NCI-H774 (cell line): ENCODE data around the gene IPPK.

ENCODE experiments used
- DNase-seq: peaks from one replicate; lab custom pipeline; 2025; lab: John Stamatoyannopoulos, UW

IPPK gene

GRCh38 chr9:92686954-92687353, 17.0 kb upstream of the IPPK start:
- DNase-seq = no peak

DNA sequence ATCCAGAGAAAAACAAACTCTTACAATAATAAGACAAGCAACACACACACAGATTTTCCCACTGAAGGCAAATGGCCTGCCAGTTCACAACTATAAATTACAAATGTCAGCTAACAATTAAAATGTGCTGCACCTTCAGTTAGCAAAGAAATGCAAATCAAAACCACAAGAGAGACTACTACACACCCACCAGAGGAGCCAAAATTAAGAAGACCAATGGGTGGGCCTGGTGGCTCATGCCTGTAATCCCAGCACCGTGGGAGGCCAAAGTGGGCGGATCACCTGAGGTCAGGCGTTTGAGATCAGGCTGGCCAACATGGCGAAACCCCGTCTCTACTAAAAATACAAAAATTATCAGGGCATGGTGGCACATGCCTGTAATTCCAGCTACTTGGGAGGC, 15.1 kb upstream of the IPPK start:
- DNase-seq = no peak

GRCh38 chr9:92682269-92682668, 12.3 kb upstream of the IPPK start:
- no peak for DNase-seq

DNA sequence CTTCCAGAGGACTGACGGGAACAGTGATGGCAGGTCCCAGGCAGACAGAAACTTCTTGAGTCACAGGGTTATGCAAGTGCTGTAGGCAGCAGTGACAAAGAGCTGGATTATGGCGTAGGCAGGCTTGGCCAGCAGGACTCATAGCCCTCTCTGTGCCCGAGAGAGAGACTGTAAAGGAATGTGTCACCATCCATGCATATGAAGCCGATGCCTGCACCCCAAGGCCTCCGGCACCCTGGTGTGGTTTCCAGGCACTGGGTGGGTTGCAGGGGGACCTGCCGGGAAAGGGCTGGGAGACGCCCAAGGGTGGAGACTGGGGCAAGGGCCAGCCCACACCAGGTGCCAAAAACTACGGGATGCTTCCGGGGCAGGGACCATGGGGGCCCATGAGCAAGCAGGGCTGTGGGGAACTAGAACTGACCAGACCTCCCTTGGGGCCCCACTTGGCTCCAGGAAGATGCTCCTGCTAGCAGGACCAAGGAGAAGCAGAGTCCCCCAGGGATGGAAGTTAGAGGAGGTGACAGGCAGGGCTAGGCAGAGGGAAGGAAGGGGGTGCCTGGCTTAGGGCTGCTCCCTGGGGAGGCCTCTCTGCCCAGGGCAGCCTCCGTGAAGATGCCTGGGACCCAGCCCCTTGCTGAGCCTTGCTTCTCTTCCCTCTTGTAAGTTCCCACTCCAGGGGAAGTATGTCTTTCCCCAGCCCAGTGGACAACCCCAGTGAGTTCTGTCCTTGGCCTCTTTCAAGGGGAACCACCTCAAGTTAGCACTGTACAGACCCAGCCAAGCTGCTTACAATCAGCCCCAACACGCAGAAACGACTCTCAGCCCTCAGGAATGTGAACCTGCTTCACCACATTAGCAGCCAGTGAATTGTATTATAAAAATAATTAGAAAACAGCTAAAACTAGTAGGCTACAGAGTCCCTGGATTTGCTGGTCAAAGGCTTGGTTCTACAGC, 10.5 kb upstream of the IPPK start:
- no peak for DNase-seq

DNA sequence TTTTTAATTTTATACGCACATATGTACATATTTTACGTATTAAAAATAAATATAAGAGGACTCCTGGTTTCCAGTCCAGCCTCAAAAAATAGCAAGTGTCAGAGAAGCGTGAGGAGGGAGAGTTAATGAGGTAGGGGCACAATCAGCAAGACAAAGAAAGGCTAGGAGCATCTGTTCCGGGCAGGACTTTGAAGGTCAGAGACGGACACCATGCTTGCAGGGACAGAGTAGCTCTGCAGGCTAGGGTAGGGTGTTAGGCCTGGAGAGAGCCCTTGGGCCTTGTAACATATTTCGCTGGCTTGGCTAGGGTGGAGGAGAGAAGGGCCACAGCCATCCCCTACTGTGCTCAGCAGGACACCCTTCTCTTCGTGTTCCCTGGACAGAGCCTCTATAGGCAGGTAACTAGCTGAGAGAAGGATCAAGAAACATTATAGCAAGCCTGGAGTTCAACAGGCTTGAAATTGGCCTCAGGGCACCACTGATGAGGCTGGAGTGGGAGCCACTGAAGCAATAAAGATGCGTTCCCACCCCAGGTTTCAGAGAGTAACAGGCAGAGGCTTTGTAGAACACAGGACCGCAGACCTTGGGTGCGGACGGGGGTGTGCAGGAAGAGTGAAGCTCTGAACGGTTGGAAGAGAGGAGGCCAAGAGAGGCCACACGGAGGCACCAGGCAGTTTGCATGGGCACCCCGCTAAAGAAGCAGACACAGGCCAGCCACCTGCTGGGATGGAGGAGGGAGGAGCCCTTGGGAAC, 9.7 kb upstream of the IPPK start:
- DNase-seq = no peak

DNA sequence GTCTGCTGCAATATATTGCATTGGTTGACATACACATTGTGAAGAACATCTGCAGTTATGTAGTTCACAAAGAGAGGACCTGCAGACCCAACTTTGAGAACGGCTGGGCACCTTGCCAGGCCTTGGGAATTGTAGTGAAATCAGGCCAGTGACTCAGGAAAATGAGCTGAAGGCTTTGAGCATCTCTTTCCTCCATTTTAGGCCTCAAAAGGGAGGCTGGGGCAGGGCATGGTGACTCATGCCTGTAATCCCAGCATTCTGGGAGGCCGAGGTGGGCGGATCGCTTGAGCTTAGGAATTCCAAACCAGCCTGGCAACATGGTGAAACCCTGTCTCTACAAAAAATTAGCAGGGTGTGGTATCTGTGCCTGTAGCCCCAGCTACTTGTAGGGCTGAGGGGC, 1.4 kb upstream of the IPPK start:
- no peak for DNase-seq

DNA sequence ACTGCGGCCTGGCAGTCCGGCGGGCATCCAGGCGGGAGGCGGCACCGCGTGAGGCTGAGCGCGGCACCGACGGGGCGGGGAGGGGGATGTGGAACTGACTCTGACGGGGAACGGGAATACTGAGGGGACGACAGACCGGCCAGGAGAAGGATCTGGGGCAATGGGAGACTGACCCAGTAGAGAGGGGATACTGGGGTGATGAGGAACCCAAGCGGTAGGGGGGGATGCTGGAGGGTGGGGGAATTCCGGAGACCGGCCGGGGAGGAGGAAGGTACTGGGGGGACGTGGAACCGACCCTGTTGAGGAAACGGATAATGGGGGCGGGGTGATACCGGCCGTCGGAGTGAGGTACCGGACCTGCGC, 423 bp downstream of the IPPK start:
- no peak for DNase-seq

GRCh38 chr9:92668746-92669526, 995 bp downstream of the IPPK start:
- DNase-seq = no peak

DNA sequence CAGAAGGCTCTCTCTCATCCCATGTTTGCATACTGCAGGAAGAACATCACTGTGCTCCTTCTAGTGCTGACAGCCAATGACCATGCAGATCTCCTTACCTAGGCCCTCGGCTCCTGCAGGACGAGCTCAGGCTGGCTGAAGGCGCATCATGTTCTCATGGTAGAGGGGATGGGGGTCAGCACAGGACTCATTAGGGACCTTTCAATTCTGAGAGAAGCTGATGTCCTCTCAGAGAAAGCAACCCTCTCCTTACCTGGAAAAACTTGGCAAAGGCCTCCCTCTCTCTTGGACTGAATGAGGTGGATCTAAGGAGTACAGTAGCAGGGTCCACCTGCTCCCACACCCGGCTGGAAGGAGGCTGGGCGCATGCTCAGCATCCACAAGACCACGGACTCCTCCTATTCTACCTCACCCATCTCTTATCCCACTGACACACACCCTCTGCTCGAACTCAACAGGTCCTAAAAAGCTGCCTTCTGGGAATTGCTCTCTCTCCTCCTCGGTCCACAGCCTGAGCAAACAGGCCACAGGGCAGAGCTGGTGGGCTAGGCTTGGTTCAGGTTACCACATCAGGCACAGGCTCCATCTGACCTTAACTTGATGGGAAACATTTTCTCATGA, 2.9 kb downstream of the IPPK start:
- no peak for DNase-seq

DNA sequence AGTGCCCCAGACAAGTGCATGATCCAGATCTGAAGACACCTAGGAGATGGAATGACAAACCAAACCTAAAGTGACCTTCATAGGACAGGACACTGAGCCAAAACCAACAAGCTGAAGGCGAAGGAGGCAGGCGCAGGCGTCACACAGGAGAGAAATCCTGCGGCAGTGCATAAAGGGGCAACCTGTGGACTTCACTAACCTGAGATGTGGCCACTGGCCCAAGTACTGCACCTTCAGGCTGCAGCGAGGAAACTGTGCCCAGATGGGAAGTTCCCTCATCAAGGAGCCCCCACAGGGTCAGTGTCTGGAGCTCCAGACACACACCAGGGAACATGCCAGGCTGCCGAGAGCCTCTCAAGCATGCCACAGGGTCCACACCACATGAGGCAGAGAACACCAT, 3.7 kb downstream of the IPPK start:
- no peak for DNase-seq

GRCh38 chr9:92665836-92666235, 4.1 kb downstream of the IPPK start:
- no peak for DNase-seq

DNA sequence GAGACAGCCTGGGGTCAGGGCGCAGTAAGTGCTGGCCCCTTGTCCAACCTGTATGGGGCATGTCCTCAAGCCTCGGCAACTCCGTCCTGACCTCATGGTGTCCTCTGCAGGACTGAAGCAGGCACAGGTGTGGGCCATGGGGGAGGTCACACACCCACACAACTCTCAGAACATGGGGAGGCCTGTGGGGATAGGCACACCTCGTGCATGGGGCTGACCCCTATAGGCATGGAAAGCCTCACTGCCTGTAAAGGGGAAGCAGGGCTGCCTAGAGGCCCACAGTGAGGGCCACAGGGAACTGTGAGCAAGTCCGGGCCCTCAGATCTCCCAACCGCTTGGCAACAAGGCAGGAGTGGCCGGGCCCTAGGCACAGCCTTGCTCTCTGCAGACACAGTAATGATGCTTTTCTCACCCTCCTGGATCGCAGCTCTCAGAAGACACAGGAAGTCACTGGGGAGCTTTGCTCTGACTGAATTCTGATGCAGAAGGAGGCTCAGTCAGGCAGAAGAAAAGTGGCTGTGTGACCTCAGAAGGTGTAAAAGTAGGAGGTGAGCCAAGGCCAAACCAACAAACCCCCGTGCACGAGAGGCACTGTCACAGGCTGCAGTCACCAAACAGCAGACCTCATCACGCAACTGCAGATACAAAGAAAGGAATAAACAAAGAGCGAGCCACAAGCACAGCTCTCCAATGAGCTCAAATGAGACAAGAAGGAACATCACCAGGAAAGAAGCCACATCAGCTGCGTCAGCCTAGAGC, 5.4 kb downstream of the IPPK start:
- DNase-seq = no peak

DNA sequence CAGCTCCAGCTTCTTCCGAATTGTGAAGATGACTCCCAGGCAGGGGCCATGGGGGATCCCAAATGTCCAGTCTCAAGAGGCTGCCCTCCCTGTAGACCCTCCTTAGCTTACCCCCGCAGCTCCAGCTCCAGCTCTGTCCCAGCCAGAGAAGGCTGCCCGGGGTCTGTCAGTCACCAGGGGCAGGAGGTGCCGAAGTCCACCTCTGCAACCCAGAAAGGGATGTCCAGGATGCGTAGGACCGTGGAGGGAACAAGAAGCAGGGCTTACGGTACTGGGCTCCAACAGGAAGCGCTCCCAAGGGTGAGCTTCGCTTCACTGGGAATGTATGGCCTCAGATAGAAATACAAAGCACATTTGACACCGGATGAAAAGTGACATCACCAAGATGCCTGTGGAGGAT, 6.0 kb downstream of the IPPK start:
- no peak for DNase-seq

DNA sequence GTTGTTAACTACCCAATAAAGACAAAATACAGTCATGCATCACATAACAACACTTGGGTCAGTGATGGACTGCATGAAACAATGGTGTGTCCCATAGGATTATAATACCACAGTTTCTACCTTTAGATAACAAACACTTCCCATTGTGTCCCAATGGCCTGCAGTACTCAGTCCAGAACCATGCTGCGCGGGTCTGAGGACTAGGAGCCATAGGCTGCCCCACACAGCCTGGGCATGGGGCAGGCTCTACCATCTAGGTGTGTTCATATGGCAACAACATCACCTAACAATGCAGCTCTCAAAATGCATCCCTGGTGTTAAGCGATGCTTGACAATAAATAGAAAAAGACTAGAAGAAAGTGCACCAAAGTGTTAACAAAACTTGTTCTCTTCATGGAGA, 6.8 kb downstream of the IPPK start:
- no peak for DNase-seq

DNA sequence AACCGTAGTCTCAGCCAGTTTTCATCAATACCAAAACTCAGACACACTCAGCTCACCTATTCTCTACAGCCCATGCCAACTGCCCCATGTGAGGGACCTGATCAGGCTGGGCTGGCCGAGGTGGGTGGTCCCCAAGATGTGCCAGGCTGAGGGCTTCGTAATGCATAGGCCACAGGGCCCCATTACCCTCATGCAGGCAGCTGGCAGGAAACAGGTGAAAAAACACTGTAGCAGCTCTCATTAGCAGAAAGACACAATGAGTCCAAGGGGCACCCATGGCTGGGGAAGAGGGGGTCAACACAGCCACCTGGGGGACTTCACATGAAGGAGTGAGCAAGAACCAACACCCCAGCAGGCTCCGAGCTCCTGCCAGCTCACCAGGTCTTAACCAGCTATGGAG, 8.2 kb downstream of the IPPK start:
- DNase-seq = no peak

- DNase-seq = no peak
These were observed 8.8 kb downstream of the IPPK start for GRCh38 chr9:92661127-92661526.

DNA sequence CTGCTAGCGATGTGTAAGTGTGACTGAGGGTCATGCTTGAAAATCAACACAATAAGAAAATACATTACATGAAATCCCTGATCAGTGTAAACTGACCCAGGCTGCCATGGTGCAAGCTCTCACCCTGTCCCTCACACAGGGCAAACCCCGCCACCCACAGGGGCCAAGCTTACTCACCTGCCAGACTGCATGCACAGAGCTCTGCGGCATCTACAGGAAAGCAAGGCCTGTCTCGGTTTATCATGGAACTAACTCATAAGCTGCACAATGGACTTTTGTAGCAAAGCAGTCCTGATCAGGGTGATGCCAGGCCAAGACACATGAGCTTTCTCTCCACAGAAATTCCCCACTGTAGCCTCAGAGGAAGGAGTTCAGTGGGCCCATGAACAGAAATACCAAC, 9.7 kb downstream of the IPPK start:
- no peak for DNase-seq

DNA sequence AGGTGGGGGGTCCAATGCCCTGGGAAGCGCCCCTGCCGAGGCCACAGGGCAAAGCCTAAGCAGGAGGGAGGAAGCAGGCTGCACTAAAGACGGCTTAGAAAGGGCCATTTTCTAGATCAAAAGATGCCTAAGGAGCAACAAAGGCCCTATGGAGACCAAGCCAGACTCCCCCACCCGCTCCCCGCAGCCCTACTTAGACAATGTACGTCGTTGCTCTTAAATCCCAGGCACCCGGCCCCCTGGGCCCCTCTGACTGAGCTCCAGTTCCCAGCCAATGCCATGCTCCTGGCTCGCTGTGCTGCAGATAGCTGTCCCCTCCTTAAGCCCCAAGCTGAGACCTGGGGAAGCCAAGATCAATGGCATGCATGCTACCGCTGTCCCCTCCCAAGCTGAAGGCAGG, 10.3 kb downstream of the IPPK start:
- DNase-seq = no peak

GRCh38 chr9:92658611-92659010, 11.3 kb downstream of the IPPK start:
- no peak for DNase-seq

DNA sequence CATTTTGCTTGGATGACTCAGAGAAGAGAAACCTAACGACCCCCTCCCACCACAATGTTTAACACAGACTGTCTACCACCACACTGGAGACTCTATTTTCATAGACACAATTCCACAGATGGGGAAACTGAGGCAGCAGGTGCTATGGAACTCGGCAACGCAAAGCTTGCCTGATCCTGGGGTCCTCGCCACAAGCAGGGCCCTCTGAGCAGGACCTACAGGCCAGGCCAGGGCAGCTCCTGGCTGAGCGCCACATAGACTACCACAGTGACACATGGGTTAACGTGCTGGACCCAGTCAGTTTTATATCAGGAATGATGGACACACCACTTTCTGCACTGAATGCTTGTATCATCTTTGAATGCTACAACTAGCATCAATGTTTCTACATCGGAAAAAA, 11.8 kb downstream of the IPPK start:
- DNase-seq = no peak

DNA sequence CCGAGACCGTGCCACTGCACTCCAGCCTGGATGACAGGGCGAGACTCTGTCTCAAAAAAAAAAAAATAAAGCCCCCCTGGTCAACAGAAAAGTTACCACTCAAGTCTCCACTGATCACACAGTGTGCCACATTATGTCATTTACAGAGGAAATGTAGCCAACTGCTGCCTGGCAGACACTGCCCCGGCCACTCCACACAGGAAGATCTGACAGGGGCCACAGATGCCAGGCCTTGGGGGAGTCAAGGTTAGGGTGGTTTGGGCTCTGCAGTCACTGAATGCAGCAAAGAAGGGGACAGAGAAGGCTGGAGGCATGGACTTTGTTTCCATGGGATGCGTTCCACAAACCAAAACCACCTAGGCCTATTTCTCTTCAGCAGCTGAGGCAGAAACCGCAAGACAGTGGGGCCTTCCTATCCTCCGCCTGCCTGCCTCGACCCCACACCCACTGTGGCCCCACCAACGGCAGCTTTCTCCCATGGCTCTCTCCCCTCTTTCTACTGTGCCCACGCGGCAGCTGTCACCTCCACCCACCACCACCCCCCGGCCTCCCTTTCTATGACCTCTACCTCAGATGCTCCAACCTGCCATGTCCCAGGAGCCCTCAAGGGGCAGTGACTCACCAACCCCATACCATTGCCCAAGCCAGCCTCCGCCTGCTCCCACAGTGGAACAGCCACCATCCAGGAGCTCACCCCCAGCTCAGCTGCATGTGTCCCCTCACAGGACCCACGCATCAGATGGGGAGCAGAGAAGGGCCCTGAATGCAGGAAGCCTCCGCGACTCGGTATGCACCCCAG, 12.4 kb downstream of the IPPK start:
- DNase-seq = no peak
